MG63 (cell line): ENCODE measurements around the gene ZNF627. TPM values are rescaled to one million over a fixed set of nuclear protein-coding genes. Genes with fewer than 3 reads are reported as not detected.
"Not testable (repeated sequence)": the region's sequence is repeated elsewhere in the genome, so short reads cannot be mapped to it uniquely, and the experiment has no call there.

Source experiments
- DNase-seq: peaks from one replicate; pipeline ENCODE4 v3.0.0-alpha.2; 2020
- H3K27me3 ChIP-seq: fragments of 250-450 bp; sonication (Bioruptor Pico); 2 replicates; pipeline ENCODE4 v1.5.1; 2020; ENCODE audit warnings: mild to moderate bottlenecking, moderate library complexity
- H3K36me3 ChIP-seq: fragments of 250-450 bp; sonication (Bioruptor Pico); 2 replicates; pipeline ENCODE4 v1.5.1; 2020; ENCODE audit warnings: mild to moderate bottlenecking, moderate library complexity
- H3K4me3 ChIP-seq: fragments of 250-450 bp; sonication (Bioruptor Pico); 2 replicates; pipeline ENCODE4 v1.5.1; 2020; ENCODE audit warnings: mild to moderate bottlenecking, moderate library complexity
- H3K9me3 ChIP-seq: fragments of 250-450 bp; sonication (Bioruptor Pico); 2 replicates; pipeline ENCODE4 v1.5.1; 2020; ENCODE audit warnings: mild to moderate bottlenecking, moderate library complexity
- total RNA-seq: library from RNA; depleted of rRNA; stranded (reverse); fragments of >200 nt; shearing (Covaris generic); gene quantifications from 2 replicates; pipeline ENCODE4 v1.2.3, GENCODE V29; 2014; ENCODE audit warnings: low replicate concordance

ZNF627 gene
- total RNA-seq, 1 experiment from 2014 or later, result 32.4 TPM

GRCh38 chr19:11565649-11565980 lies 31.7 kb upstream of the ZNF627 start:
- not testable (repeated sequence) for H3K9me3 ChIP-seq, H3K27me3 ChIP-seq, DNase-seq, H3K36me3 ChIP-seq, H3K4me3 ChIP-seq

- H3K4me3 ChIP-seq, result no peak overlapping the region
- no peaks in the 10 kb centered on the region for H3K36me3 ChIP-seq
- DNase-seq, result no peak
- no peaks in the 10 kb centered on the region for H3K27me3 ChIP-seq
- no peaks in the 10 kb centered on the region for H3K9me3 ChIP-seq
Observed at GRCh38 chr19:11566164-11566563, 31.1 kb upstream of the ZNF627 start.

- H3K36me3 ChIP-seq, result no peaks in the 10 kb centered on the region
- DNase-seq, result no peak
- no peaks in the 10 kb centered on the region for H3K9me3 ChIP-seq
- H3K27me3 ChIP-seq, result no peaks in the 10 kb centered on the region
- no peak overlapping the region for H3K4me3 ChIP-seq
Observed at GRCh38 chr19:11570039-11570462, 27.2 kb upstream of the ZNF627 start.

- not testable (repeated sequence) for H3K4me3 ChIP-seq, H3K9me3 ChIP-seq, H3K27me3 ChIP-seq, H3K36me3 ChIP-seq, DNase-seq
Observed at GRCh38 chr19:11573354-11573753, 23.9 kb upstream of the ZNF627 start.

GRCh38 chr19:11573763-11574162 lies 23.5 kb upstream of the ZNF627 start:
- not testable (repeated sequence) for H3K27me3 ChIP-seq, H3K36me3 ChIP-seq, H3K4me3 ChIP-seq, H3K9me3 ChIP-seq, DNase-seq

GRCh38 chr19:11574689-11575088 lies 22.6 kb upstream of the ZNF627 start:
- no peak for DNase-seq

GRCh38 chr19:11576227-11576626 lies 21.1 kb upstream of the ZNF627 start:
- Histone ChIP-seq H3K9me3 (no peaks in the 10 kb centered on the region), H3K27me3 (no peaks in the 10 kb centered on the region), H3K4me3 (no peak overlapping the region), H3K36me3 (no peaks in the 10 kb centered on the region)
- DNase-seq, result no peak

More at GRCh38 chr19:11574689-11575088, 22.6 kb upstream of the ZNF627 start:
- H3K4me3 ChIP-seq, result no peak overlapping the region
- no peaks in the 10 kb centered on the region for H3K9me3 ChIP-seq
- no peaks in the 10 kb centered on the region for H3K36me3 ChIP-seq
- no peaks in the 10 kb centered on the region for H3K27me3 ChIP-seq

- Histone ChIP-seq H3K9me3 (no peaks in the 10 kb centered on the region), H3K36me3 (no peaks in the 10 kb centered on the region), H3K4me3 (no peak within 1 kb of the TSS), H3K27me3 (no peaks in the 10 kb centered on the region)
- DNase-seq, result no peak
Observed at GRCh38 chr19:11577451-11578257, 19.6 kb upstream of the ZNF627 start, which contains the start of gene ACP5. ACP5 (minus strand) TSS chr19:11577645; CDS start chr19:11577317, 328 bp downstream.

- no peak overlapping the region for H3K4me3 ChIP-seq
- H3K27me3 ChIP-seq, result no peaks in the 10 kb centered on the region
Observed at GRCh38 chr19:11578258-11579142, 18.8 kb upstream of the ZNF627 start.

GRCh38 chr19:11580116-11580515 lies 17.2 kb upstream of the ZNF627 start:
- Histone ChIP-seq H3K4me3 (no peak overlapping the region), H3K36me3 (no peaks in the 10 kb centered on the region), H3K9me3 (no peaks in the 10 kb centered on the region), H3K27me3 (no peaks in the 10 kb centered on the region)
- no peak for DNase-seq

More at GRCh38 chr19:11578258-11579142, 18.8 kb upstream of the ZNF627 start:
- Histone ChIP-seq H3K36me3 (no peaks in the 10 kb centered on the region), H3K9me3 (no peaks in the 10 kb centered on the region)
- DNase-seq, result no peak

- no peaks in the 10 kb centered on the region for H3K36me3 ChIP-seq
- H3K27me3 ChIP-seq, result no peaks in the 10 kb centered on the region
- peak; percentile 48 for DNase-seq
- no peak overlapping the region for H3K4me3 ChIP-seq
- H3K9me3 ChIP-seq, result no peaks in the 10 kb centered on the region
Observed at GRCh38 chr19:11581740-11582139, 15.5 kb upstream of the ZNF627 start.

GRCh38 chr19:11586331-11586730 lies 11.0 kb upstream of the ZNF627 start:
- Histone ChIP-seq H3K4me3 (no peak overlapping the region), H3K9me3 (no peaks in the 10 kb centered on the region), H3K27me3 (no peaks in the 10 kb centered on the region), H3K36me3 (no peaks in the 10 kb centered on the region)
- DNase-seq, result no peak

GRCh38 chr19:11587302-11587974 lies 9.8 kb upstream of the ZNF627 start:
- no peaks in the 10 kb centered on the region for H3K27me3 ChIP-seq
- DNase-seq, result peak; percentile 75
- no peak overlapping the region for H3K4me3 ChIP-seq

GRCh38 chr19:11587975-11588631 lies 9.2 kb upstream of the ZNF627 start:
- H3K27me3 ChIP-seq, result no peaks in the 10 kb centered on the region
- H3K9me3 ChIP-seq, result no peaks in the 10 kb centered on the region
- H3K36me3 ChIP-seq, result no peaks in the 10 kb centered on the region
- no peak for DNase-seq
- H3K4me3 ChIP-seq, result no peak overlapping the region

More at GRCh38 chr19:11587302-11587974, 9.8 kb upstream of the ZNF627 start:
- Histone ChIP-seq H3K36me3 (no peaks in the 10 kb centered on the region), H3K9me3 (no peaks in the 10 kb centered on the region)

- no peak for DNase-seq
- Histone ChIP-seq H3K36me3 (peaks cover 7% of the 10 kb centered on the region), H3K27me3 (no peaks in the 10 kb centered on the region), H3K9me3 (no peaks in the 10 kb centered on the region), H3K4me3 (no peak overlapping the region)
Observed at GRCh38 chr19:11594084-11594483, 3.2 kb upstream of the ZNF627 start.

GRCh38 chr19:11596156-11596555 lies 1.1 kb upstream of the ZNF627 start:
- DNase-seq, result no peak
- Histone ChIP-seq H3K36me3 (peaks cover 26% of the 10 kb centered on the region), H3K27me3 (no peaks in the 10 kb centered on the region), H3K4me3 (no peak overlapping the region), H3K9me3 (no peaks in the 10 kb centered on the region; the same call in 1 of the 2 replicates)
